WTC11 (cell line): Measurements from ENCODE around the gene INPP4A. TPM values are rescaled to one million over a fixed set of nuclear protein-coding genes. Genes with fewer than 3 reads are reported as not detected.

Experiments used
- ATAC-seq: fragments of 200-7000 bp; cut with Tn5 transposase; 2 replicates; pipeline ENCODE4 v1.10.0; 2021; ENCODE audit warnings: mild to moderate bottlenecking, moderate library complexity
- CTCF ChIA-PET: fragments of 300-600 bp; sonication (Branson Sonifier 250); formaldehyde crosslinking; loops from one replicate; lab custom pipeline; 2021; ENCODE audit warnings: antibody characterized with exemption; lab: Charles Lee
- POLR2A ChIA-PET: fragments of 350-600 bp; sonication (Branson Sonifier 250); formaldehyde crosslinking; loops from one replicate; lab custom pipeline; 2021; ENCODE audit warnings: antibody characterized with exemption; lab: Charles Lee
- DNase-seq: peaks from one replicate; pipeline ENCODE4 v3.0.0; 2021; ENCODE audit warnings: low spot score
- H3K27ac Mint-ChIP-seq: 2 replicates; pipeline ENCODE4 v1.8.0; 2021; ENCODE audit warnings: mixed read lengths
- H3K27me3 Mint-ChIP-seq: 2 replicates; pipeline ENCODE4 v1.8.0; 2021; ENCODE audit warnings: low read depth, mild to moderate bottlenecking, moderate library complexity, mixed read lengths
- H3K36me3 Mint-ChIP-seq: 2 replicates; pipeline ENCODE4 v1.8.0; 2021; ENCODE audit warnings: mixed read lengths
- H3K4me1 Mint-ChIP-seq: 2 replicates; pipeline ENCODE4 v1.8.0; 2022; ENCODE audit warnings: mixed read lengths
- H3K4me3 Mint-ChIP-seq: 2 replicates; pipeline ENCODE4 v1.8.0; 2021; ENCODE audit warnings: mild to moderate bottlenecking, moderate library complexity, mixed read lengths
- H3K9me3 Mint-ChIP-seq: 2 replicates; pipeline ENCODE4 v1.8.0; 2021; ENCODE audit warnings: mixed read lengths
- CBFB ChIP-seq: sonication (generic); formaldehyde crosslinking; IDR thresholded peaks from 2 replicates; pipeline ENCODE4 v1.8.1; 2022; ENCODE audit warnings: mild to moderate bottlenecking, low read depth, missing genetic modification reagents
- CREM ChIP-seq: sonication (generic); formaldehyde crosslinking; IDR thresholded peaks from 2 replicates; pipeline ENCODE4 v1.8.1; 2022; ENCODE audit warnings: mild to moderate bottlenecking, missing genetic modification reagents, moderate library complexity
- ESRRA ChIP-seq: sonication (generic); formaldehyde crosslinking; IDR thresholded peaks from 2 replicates; pipeline ENCODE4 v1.8.1; 2022; ENCODE audit warnings: mild to moderate bottlenecking, missing genetic modification reagents, borderline replicate concordance
- ETV6 ChIP-seq: sonication (generic); formaldehyde crosslinking; IDR thresholded peaks from 2 replicates; pipeline ENCODE4 v1.8.1; 2022; ENCODE audit warnings: mild to moderate bottlenecking, missing genetic modification reagents
- GABPB1 ChIP-seq: sonication (generic); formaldehyde crosslinking; IDR thresholded peaks from 2 replicates; pipeline ENCODE4 v1.8.1; 2023; ENCODE audit warnings: mild to moderate bottlenecking, missing genetic modification reagents
- IRF2 ChIP-seq: sonication (generic); formaldehyde crosslinking; IDR thresholded peaks from 2 replicates; pipeline ENCODE4 v1.8.0; 2022; ENCODE audit warnings: low read depth, missing genetic modification reagents, borderline replicate concordance
- JUN ChIP-seq: sonication (generic); formaldehyde crosslinking; IDR thresholded peaks from 2 replicates; pipeline ENCODE4 v1.8.0; 2023; ENCODE audit warnings: mild to moderate bottlenecking, missing genetic modification reagents
- NR1H2 ChIP-seq: sonication (generic); formaldehyde crosslinking; IDR thresholded peaks from 2 replicates; pipeline ENCODE4 v1.9.0; 2021; ENCODE audit warnings: mild to moderate bottlenecking, moderate library complexity, missing genetic modification reagents
- SMAD4 ChIP-seq: sonication (generic); formaldehyde crosslinking; IDR thresholded peaks from 2 replicates; pipeline ENCODE4 v1.8.0; 2022; ENCODE audit warnings: mild to moderate bottlenecking, missing genetic modification reagents
- SOX15 ChIP-seq: fragments of 250-450 bp; sonication (Bioruptor Pico); IDR thresholded peaks from 2 replicates; pipeline ENCODE4 v1.9.0; 2021; ENCODE audit warnings: mild to moderate bottlenecking
- TP53 ChIP-seq: sonication (generic); formaldehyde crosslinking; IDR thresholded peaks from 2 replicates; pipeline ENCODE4 v1.8.1; 2023; ENCODE audit warnings: mild to moderate bottlenecking, missing genetic modification reagents
- ZNF121 ChIP-seq: sonication (generic); formaldehyde crosslinking; IDR thresholded peaks from 2 replicates; pipeline ENCODE4 v1.8.0; 2023; ENCODE audit warnings: missing genetic modification reagents
- ZNF219 ChIP-seq: sonication (generic); formaldehyde crosslinking; IDR thresholded peaks from 2 replicates; pipeline ENCODE4 v1.8.0; 2023; ENCODE audit warnings: missing genetic modification reagents, mild to moderate bottlenecking, borderline replicate concordance
- ZNF396 ChIP-seq: fragments of 250-450 bp; sonication (Bioruptor Pico); IDR thresholded peaks from 2 replicates; pipeline ENCODE4 v1.8.0; 2021; ENCODE audit warnings: mild to moderate bottlenecking, moderate library complexity, borderline replicate concordance
- ZNF423 ChIP-seq: fragments of 250-450 bp; sonication (Bioruptor Pico); IDR thresholded peaks from 2 replicates; pipeline ENCODE4 v2.1.2; 2022; ENCODE audit warnings: mild to moderate bottlenecking, moderate library complexity
- ZNF671 ChIP-seq: fragments of 250-450 bp; sonication (Bioruptor Pico); IDR thresholded peaks from 2 replicates; pipeline ENCODE4 v1.8.0; 2021; ENCODE audit warnings: mild to moderate bottlenecking
- total RNA-seq: library from RNA; stranded (reverse); gene quantifications from 3 replicates; pipeline ENCODE4 v1.2.3, GENCODE V29; 2021
- TF ChIP-seq, protein P1 (sequence below): sonication (generic); formaldehyde crosslinking; IDR thresholded peaks from 2 replicates; pipeline ENCODE4 v1.8.1; 2023; ENCODE audit warnings: mild to moderate bottlenecking, missing genetic modification reagents, moderate library complexity
- TF ChIP-seq, protein P2 (sequence below): sonication (generic); formaldehyde crosslinking; IDR thresholded peaks from 2 replicates; pipeline ENCODE4 v1.8.1; 2022; ENCODE audit warnings: missing genetic modification reagents, borderline replicate concordance
- TF ChIP-seq, protein P3 (sequence below): fragments of 250-450 bp; sonication (Bioruptor Pico); conservative IDR thresholded peaks from 2 replicates; pipeline ENCODE4 v1.9.0; 2021; ENCODE audit warnings: mild to moderate bottlenecking
- TF ChIP-seq, protein P4 (sequence below): sonication (generic); formaldehyde crosslinking; IDR thresholded peaks from 2 replicates; pipeline ENCODE4 v1.8.0; 2023; ENCODE audit warnings: missing genetic modification reagents
- TF ChIP-seq, protein P5 (sequence below): sonication (generic); formaldehyde crosslinking; IDR thresholded peaks from 2 replicates; pipeline ENCODE4 v1.8.1; 2022; ENCODE audit warnings: low read depth, mild to moderate bottlenecking, moderate library complexity, missing genetic modification reagents, borderline replicate concordance
- TF ChIP-seq, protein P6 (sequence below): sonication (generic); formaldehyde crosslinking; IDR thresholded peaks from 2 replicates; pipeline ENCODE4 v1.8.1; 2023; ENCODE audit warnings: mild to moderate bottlenecking, missing genetic modification reagents
- TF ChIP-seq, protein P7 (sequence below): sonication (generic); formaldehyde crosslinking; IDR thresholded peaks from 2 replicates; pipeline ENCODE4 v1.8.0; 2022; ENCODE audit warnings: missing genetic modification reagents

The INPP4A gene
- total RNA-seq, 1 experiment from 2014 or later = 38.3 TPM

DNA sequence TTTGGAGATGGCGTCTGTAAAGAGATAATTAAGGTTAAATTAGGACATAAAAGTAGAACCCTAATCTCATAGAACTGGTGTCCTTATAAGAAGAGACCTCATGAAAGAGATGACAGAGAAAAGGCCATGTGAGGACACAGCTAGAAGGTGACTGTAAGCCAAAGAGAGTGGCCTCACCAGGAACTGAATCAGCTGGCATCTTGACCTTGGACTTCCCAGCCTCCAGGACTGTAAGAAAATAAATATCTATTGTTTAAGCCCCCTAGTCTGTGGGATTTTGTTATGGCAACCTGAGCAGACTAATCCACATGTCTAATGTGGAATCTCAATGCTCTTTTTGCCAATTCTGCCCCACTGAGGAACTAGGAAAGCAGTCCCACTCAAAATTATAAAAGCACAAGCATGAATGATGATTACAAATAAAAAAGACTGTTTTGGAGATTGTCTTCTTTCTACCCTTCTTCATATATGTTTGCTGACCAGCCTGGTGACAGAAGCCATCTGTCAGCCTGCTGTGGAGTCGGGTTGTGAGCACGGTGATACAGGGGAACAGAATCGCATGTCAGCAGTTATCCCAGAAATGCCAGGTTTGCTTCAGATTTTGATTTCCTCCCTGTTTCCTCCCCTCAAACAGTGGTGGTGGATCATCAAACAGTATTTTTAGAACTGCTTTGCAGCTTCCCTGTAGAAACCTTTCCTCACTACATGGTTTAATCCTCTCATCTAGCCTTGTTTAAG is 54.2 kb downstream of the INPP4A start (continued):
- TF ChIP-seq, protein P1, sequence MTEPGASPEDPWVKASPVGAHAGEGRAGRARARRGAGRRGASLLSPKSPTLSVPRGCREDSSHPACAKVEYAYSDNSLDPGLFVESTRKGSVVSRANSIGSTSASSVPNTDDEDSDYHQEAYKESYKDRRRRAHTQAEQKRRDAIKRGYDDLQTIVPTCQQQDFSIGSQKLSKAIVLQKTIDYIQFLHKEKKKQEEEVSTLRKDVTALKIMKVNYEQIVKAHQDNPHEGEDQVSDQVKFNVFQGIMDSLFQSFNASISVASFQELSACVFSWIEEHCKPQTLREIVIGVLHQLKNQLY (CRISPR knock-in tag) = no peak
- TF ChIP-seq ZNF219 (CRISPR knock-in tag) = no peak
- TF ChIP-seq, protein P2, sequence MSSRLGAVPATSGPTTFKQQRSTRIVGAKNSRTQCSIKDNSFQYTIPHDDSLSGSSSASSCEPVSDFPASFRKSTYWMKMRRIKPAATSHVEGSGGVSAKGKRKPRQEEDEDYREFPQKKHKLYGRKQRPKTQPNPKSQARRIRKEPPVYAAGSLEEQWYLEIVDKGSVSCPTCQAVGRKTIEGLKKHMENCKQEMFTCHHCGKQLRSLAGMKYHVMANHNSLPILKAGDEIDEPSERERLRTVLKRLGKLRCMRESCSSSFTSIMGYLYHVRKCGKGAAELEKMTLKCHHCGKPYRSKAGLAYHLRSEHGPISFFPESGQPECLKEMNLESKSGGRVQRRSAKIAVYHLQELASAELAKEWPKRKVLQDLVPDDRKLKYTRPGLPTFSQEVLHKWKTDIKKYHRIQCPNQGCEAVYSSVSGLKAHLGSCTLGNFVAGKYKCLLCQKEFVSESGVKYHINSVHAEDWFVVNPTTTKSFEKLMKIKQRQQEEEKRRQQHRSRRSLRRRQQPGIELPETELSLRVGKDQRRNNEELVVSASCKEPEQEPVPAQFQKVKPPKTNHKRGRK (CRISPR knock-in tag) = no peak
- TF ChIP-seq ZNF671 (CRISPR knock-in tag) = no peak
- no peak for TF ChIP-seq ZNF423
- no peak for TF ChIP-seq ZNF121
- TF ChIP-seq ZNF396 = no peak
- no peak for TF ChIP-seq CREM (CRISPR knock-in tag)
- TF ChIP-seq CBFB (CRISPR knock-in tag) = no peak
- TF ChIP-seq NR1H2 (CRISPR knock-in tag) = no peak

DNA sequence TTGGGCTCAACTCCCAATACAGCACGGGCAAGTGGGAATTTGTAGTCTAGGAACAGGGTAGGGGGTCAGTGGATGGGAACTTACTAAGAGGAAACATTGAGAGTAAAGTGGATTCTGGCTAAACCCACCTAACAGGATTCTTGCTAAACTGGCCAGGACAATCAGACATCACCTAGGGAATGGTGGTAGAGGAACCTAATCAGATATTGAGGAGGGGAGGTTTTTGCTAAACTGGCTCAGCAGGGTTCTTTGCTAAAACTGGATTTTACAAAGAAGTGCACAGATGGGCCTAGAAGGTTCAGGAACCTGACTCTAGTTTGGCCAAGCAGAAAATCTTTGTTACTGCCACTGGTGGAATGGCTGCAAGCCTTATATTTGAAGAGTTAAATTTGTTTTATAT is 55.9 kb downstream of the INPP4A start:
- ChIA-PET CTCF (interaction anchor here (1.2 kb wide), 1 partner anchor 13 kb away, joined by 4 read pairs; no protein-coding TSS in a partner anchor), POLR2A (no interaction called here)
- ATAC-seq = no peak
- Mint-ChIP-seq H3K27me3 (no peaks in the 10 kb centered on the region), H3K4me3 (no peak overlapping the region), H3K36me3 (peaks cover 28% of the 10 kb centered on the region), H3K27ac (no peak overlapping the region), H3K9me3 (peaks cover 28% of the 10 kb centered on the region), H3K4me1 (peaks cover 6% of the 10 kb centered on the region)
- no peak for DNase-seq
- TF ChIP-seq, protein P3, sequence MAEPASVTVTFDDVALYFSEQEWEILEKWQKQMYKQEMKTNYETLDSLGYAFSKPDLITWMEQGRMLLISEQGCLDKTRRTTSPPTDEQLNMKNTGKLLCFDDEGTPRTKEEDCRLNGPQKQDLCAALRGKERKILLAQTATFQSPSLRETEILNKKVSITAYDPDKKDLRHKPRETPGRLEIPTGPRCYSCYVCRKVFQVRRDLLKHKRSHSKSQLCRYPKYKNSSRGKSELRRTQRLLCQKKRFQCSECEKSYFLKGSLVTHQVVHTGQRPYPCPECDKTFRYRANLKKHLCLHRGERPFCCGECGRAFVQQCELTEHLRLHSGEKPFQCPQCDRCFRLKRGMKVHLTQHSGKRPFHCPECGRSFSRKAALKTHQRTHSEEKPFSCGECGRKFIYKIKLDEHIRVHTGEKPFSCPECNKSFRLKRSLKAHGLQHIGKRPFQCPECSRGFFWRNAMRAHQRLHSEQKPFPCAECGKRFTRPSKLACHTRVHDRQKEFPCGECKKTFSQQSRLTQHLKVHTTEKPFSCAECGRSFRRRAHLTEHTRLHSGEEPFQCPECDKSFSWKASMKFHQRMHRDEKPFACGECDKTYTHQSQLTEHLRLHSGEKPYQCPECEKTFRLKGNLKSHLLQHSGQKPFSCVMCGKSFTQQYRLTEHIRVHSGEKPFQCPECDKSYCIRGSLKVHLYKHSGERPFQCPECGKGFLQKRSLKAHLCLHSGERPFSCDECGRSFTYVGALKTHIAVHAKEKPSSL = no peak
- TF ChIP-seq SMAD4 (CRISPR knock-in tag) = no peak
- no peak for TF ChIP-seq JUN (CRISPR knock-in tag)
- no peak for TF ChIP-seq ESRRA
- TF ChIP-seq GABPB1 (CRISPR knock-in tag) = no peak
- TF ChIP-seq, protein P4, sequence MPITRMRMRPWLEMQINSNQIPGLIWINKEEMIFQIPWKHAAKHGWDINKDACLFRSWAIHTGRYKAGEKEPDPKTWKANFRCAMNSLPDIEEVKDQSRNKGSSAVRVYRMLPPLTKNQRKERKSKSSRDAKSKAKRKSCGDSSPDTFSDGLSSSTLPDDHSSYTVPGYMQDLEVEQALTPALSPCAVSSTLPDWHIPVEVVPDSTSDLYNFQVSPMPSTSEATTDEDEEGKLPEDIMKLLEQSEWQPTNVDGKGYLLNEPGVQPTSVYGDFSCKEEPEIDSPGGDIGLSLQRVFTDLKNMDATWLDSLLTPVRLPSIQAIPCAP = no peak
- TF ChIP-seq, protein P5, sequence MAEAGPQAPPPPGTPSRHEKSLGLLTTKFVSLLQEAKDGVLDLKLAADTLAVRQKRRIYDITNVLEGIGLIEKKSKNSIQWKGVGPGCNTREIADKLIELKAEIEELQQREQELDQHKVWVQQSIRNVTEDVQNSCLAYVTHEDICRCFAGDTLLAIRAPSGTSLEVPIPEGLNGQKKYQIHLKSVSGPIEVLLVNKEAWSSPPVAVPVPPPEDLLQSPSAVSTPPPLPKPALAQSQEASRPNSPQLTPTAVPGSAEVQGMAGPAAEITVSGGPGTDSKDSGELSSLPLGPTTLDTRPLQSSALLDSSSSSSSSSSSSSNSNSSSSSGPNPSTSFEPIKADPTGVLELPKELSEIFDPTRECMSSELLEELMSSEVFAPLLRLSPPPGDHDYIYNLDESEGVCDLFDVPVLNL (CRISPR knock-in tag) = no peak
- TF ChIP-seq IRF2 (CRISPR knock-in tag) = no peak
- TF ChIP-seq ETV6 (CRISPR knock-in tag) = no peak
- TF ChIP-seq SOX15 (CRISPR knock-in tag) = no peak
- TF ChIP-seq, protein P6, sequence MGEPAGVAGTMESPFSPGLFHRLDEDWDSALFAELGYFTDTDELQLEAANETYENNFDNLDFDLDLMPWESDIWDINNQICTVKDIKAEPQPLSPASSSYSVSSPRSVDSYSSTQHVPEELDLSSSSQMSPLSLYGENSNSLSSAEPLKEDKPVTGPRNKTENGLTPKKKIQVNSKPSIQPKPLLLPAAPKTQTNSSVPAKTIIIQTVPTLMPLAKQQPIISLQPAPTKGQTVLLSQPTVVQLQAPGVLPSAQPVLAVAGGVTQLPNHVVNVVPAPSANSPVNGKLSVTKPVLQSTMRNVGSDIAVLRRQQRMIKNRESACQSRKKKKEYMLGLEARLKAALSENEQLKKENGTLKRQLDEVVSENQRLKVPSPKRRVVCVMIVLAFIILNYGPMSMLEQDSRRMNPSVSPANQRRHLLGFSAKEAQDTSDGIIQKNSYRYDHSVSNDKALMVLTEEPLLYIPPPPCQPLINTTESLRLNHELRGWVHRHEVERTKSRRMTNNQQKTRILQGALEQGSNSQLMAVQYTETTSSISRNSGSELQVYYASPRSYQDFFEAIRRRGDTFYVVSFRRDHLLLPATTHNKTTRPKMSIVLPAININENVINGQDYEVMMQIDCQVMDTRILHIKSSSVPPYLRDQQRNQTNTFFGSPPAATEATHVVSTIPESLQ = no peak
- no peak for TF ChIP-seq TP53 (CRISPR knock-in tag)
- TF ChIP-seq, protein P7, sequence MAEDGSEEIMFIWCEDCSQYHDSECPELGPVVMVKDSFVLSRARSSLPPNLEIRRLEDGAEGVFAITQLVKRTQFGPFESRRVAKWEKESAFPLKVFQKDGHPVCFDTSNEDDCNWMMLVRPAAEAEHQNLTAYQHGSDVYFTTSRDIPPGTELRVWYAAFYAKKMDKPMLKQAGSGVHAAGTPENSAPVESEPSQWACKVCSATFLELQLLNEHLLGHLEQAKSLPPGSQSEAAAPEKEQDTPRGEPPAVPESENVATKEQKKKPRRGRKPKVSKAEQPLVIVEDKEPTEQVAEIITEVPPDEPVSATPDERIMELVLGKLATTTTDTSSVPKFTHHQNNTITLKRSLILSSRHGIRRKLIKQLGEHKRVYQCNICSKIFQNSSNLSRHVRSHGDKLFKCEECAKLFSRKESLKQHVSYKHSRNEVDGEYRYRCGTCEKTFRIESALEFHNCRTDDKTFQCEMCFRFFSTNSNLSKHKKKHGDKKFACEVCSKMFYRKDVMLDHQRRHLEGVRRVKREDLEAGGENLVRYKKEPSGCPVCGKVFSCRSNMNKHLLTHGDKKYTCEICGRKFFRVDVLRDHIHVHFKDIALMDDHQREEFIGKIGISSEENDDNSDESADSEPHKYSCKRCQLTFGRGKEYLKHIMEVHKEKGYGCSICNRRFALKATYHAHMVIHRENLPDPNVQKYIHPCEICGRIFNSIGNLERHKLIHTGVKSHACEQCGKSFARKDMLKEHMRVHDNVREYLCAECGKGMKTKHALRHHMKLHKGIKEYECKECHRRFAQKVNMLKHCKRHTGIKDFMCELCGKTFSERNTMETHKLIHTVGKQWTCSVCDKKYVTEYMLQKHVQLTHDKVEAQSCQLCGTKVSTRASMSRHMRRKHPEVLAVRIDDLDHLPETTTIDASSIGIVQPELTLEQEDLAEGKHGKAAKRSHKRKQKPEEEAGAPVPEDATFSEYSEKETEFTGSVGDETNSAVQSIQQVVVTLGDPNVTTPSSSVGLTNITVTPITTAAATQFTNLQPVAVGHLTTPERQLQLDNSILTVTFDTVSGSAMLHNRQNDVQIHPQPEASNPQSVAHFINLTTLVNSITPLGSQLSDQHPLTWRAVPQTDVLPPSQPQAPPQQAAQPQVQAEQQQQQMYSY (CRISPR knock-in tag) = no peak
- TF ChIP-seq, protein P1 (CRISPR knock-in tag) = no peak
